GM19468 (cell line): Measurements from ENCODE around the gene CA12.

Experiments
- ATAC-seq: cut with Tn5 transposase; IDR thresholded peaks from one replicate; pipeline ENCODE4 v1.9.1; 2021; ENCODE audit warnings: mild to moderate bottlenecking, moderate library complexity, moderate number of reproducible peaks; ENCODE audit not compliant: unreplicated experiment; ENCODE audit errors: extremely low read depth

CA12 gene

GRCh38 chr15:63379492-63380150 lies 2.0 kb downstream of the CA12 start:
- no peak for ATAC-seq

- no peak for ATAC-seq
Observed at GRCh38 chr15:63378946-63379345, 2.7 kb downstream of the CA12 start.

- ATAC-seq = no peak
Observed at GRCh38 chr15:63374686-63375520, 6.7 kb downstream of the CA12 start.

- ATAC-seq = no peak
Observed at GRCh38 chr15:63373866-63374548, 7.6 kb downstream of the CA12 start.

- ATAC-seq = no peak
Observed at GRCh38 chr15:63373330-63373729, 8.3 kb downstream of the CA12 start.

- ATAC-seq = no peak
Observed at GRCh38 chr15:63372753-63373152, 8.9 kb downstream of the CA12 start.

GRCh38 chr15:63372018-63372705 lies 9.5 kb downstream of the CA12 start:
- no peak for ATAC-seq

- ATAC-seq = no peak
Observed at GRCh38 chr15:63371297-63371918, 10.2 kb downstream of the CA12 start.

GRCh38 chr15:63370764-63371163 lies 10.9 kb downstream of the CA12 start:
- no peak for ATAC-seq

GRCh38 chr15:63369781-63370180 lies 11.9 kb downstream of the CA12 start:
- ATAC-seq = no peak

GRCh38 chr15:63369296-63369695 lies 12.3 kb downstream of the CA12 start:
- ATAC-seq = no peak

GRCh38 chr15:63368503-63368902 lies 13.1 kb downstream of the CA12 start:
- ATAC-seq = no peak

- ATAC-seq = no peak
Observed at GRCh38 chr15:63367900-63368299, 13.7 kb downstream of the CA12 start.

- no peak for ATAC-seq
Observed at GRCh38 chr15:63367390-63367789, 14.3 kb downstream of the CA12 start.

- ATAC-seq = no peak
Observed at GRCh38 chr15:63366451-63366850, 15.2 kb downstream of the CA12 start.

GRCh38 chr15:63365273-63365680 lies 16.4 kb downstream of the CA12 start:
- no peak for ATAC-seq

GRCh38 chr15:63364399-63365272 lies 17.0 kb downstream of the CA12 start:
- no peak for ATAC-seq

GRCh38 chr15:63363292-63363691 lies 18.4 kb downstream of the CA12 start:
- ATAC-seq = no peak

GRCh38 chr15:63362885-63363284 lies 18.8 kb downstream of the CA12 start:
- ATAC-seq = no peak
